Small intestine (tissue), 7 donors: ENCODE measurements around the gene MCL1. TPM values are rescaled to one million over a fixed set of nuclear protein-coding genes. Genes with fewer than 3 reads are reported as not detected.

Experiments
- DNase-seq, 2 donors: peaks; one replicate each; pipeline versions ENCODE4 v3.0.0 to v3.0.0-alpha.2; 2013
- FAIRE-seq: peaks from 2 replicates; lab custom pipeline; 2012; peaks lifted over from hg19 to GRCh38; lab: Jason Lieb, UNC
- H3K27ac ChIP-seq, 3 donors: one replicate each; pipeline ENCODE4 v1.5.1; 2013; ENCODE audit warnings: low read length in 2 of 3, mild to moderate bottlenecking in 2 of 3, control low read depth in 1 of 3, inconsistent platforms in 1 of 3, low read depth in 1 of 3, moderate library complexity in 1 of 3
- H3K27me3 ChIP-seq, 3 donors: one replicate each; pipeline ENCODE4 v1.6.1; 2013; ENCODE audit warnings: low read length in 3 of 3, inconsistent platforms in 1 of 3; ENCODE audit not compliant: control insufficient read depth in 3 of 3, insufficient read depth in 3 of 3
- H3K36me3 ChIP-seq, 3 donors: one replicate each; pipeline ENCODE4 v1.6.1; 2013; ENCODE audit warnings: low read length in 3 of 3, inconsistent platforms in 1 of 3, low read depth in 1 of 3, mild to moderate bottlenecking in 1 of 3, moderate library complexity in 1 of 3; ENCODE audit not compliant: control insufficient read depth in 3 of 3, insufficient read depth in 2 of 3
- H3K4me1 ChIP-seq, 3 donors: one replicate each; pipeline ENCODE4 v1.6.1; 2013; ENCODE audit warnings: low read length in 2 of 3, inconsistent platforms in 1 of 3, low read depth in 1 of 3, mild to moderate bottlenecking in 1 of 3, moderate library complexity in 1 of 3; ENCODE audit not compliant: control insufficient read depth in 3 of 3, insufficient read depth in 2 of 3
- H3K4me3 ChIP-seq, 3 donors: one replicate each; pipeline ENCODE4 v1.5.1; 2013; ENCODE audit warnings: low read length in 3 of 3, control low read depth in 1 of 3, inconsistent platforms in 1 of 3, low read depth in 1 of 3, mild to moderate bottlenecking in 1 of 3, moderate library complexity in 1 of 3
- H3K9me3 ChIP-seq, 2 donors: one replicate each; pipeline ENCODE4 v1.6.1; 2013; ENCODE audit warnings: low read depth in 1 of 2, low read length in 1 of 2; ENCODE audit not compliant: control insufficient read depth in 2 of 2, insufficient read depth in 1 of 2
- WGBS, 3 donors: extraction: QIAGEN DNeasy Blood & Tissue Kit; methylation state at CpG; one replicate each; pipeline ENCODE4 v1.1.7; 2013; 5-methylcytosine and 5-hydroxymethylcytosine counted together
- polyA plus RNA-seq, 4 donors: library from polyadenylated mRNA; stranded (reverse) in 3 of 4; unstranded in 1 of 4; fragments of 200-250 nt in 3 of 4; fragments of 120-200 nt in 1 of 4; gene quantifications; one replicate each; pipeline versions ENCODE4 v1.2.1 to v1.2.3, GENCODE V29; 2013
- donor health status: healthy with polysubstance abuse.
- donor health status: control.
- donor health status: control.
- donor health status: Bipolar disorder and iron deficiency.
- donor health status: healthy.

The MCL1 gene
- polyA plus RNA-seq, 4 donors, result 87.0 to 189 (median 105) TPM

DNA sequence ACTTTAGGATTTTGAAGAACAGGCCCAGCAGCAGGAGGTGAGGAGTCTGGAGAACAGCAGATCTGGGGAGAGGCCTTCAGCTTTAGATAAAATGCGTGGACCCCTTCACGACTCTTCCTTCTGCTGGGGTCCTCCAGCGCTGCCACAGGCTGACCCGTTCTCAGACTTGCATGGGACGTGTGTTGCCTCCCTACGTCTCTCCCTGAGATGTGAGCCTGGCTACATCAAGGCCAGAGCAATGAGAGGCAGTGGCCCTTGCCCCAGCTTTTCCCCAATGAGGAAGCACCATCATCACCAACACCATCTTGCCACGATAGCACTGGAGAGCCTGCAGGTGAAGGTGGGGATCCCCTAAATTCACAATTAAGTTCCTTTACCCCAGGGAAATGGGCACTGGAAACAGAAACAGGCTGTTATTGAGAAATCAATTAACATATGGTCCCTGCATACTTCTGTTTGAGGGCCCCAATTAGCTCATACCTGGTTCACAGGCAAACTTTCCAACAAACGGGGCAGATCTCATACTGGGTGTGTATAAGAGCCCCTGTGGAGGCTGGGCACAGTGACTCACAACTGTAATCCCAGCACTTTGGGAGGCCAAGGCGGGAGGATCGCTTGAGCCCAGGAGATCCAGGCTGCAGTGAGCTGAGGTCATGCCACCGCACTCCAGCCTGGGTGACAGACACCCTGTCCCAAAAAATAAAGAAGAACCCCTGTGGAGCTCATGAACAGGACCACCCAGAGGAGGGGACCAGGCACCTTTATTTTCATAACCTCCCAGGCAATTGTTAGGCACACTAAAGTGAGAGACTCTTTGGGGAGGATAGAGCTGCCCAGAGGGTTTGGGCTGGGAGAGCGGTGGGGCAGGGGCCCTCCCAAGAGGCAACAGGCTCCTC, 42.3 kb downstream of the MCL1 start:
- FAIRE-seq, result no peak
- H3K27ac ChIP-seq, result peak overlapping the region in 1 of 3 donors; percentile 32
- 90 to 93% (median 92%) methylated on average over 11 to 12 of the region's 12 CpGs for WGBS, 3 donors

DNA sequence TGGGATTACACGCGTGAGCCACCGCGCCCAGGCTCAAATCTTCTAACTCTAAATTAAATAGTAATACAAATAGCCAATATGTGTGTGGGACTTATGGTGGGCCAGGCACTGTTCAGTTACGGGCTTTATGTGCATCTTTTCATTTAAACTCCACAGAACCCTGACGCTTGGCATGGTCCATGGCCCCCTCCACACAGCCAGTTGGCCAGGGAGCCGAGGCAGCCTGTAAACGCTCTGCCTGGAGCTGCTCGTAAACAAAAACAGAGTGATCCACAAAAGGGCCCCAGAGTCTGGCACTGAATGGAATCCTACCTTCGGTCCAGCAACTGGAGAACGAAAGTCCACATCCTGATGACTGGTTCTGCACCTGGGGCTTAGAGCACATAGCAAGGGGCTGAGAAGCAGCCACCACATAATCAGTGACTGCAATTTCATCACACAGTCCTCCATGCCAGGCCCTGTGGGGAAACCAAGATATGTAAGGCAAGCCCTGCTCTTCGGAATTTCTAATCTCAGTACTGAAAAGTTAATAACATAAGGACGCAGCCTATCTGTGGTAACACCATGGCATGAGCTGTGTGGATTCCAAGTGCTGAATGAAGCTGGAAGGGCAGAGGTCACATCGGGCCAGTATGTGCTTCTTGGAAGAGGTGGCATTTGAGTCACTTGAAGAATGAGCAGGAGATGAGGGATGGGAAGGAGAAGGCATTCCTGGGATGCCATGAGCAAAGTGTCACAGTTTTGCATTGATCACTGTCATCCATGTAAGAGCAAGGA, 43.7 kb downstream of the MCL1 start:
- FAIRE-seq (no peak), DNase-seq (no peak)
- Histone ChIP-seq H3K27me3 (no peaks in the 10 kb centered on the region), H3K36me3 (no peaks in the 10 kb centered on the region), H3K4me3 (no peak overlapping the region), H3K27ac (no peak overlapping the region), H3K9me3 (no peaks in the 10 kb centered on the region), H3K4me1 (peaks cover 0 to 20% (median 3%) of the 10 kb centered on the region in 3 donors)
- 86 to 90% (median 86%) methylated on average over 14 of the region's 14 CpGs for WGBS, 3 donors

More for the DNA sequence above, 42.3 kb downstream of the MCL1 start:
- Histone ChIP-seq H3K9me3 (no peaks in the 10 kb centered on the region), H3K36me3 (no peaks in the 10 kb centered on the region), H3K4me1 (peaks cover 0 to 19% (median 3%) of the 10 kb centered on the region in 3 donors), H3K27me3 (no peaks in the 10 kb centered on the region), H3K4me3 (no peak overlapping the region)
- no peak for DNase-seq

DNA sequence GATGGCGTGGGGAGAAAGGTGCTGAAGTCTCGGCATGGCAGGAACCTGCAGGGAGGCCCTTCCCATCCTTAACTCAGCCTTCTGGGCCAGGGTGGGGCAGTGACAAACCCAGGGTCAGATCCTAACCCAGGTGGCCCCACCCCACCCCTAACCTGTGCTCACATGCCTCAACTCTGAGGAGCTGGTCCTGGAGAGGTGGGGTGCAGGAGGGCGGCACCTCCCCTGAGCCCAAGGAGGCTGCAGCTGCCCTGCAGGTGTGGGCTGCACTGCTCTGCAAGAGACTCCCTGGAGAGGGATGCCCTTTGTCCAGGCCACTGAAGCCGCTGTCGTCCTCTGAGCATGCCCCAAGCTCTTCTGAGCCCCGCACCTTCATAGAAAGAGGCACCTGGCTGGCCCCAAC, 45.4 kb downstream of the MCL1 start:
- Histone ChIP-seq H3K36me3 (no peaks in the 10 kb centered on the region), H3K4me3 (no peak overlapping the region), H3K27ac (no peak overlapping the region), H3K27me3 (no peaks in the 10 kb centered on the region), H3K4me1 (peaks cover 0 to 24% (median 3%) of the 10 kb centered on the region in 3 donors), H3K9me3 (no peaks in the 10 kb centered on the region)
- DNase-seq (no peak), FAIRE-seq (no peak)
- 21 to 69% (median 54%) methylated on average over 6 of the region's 6 CpGs for WGBS, 3 donors

DNA sequence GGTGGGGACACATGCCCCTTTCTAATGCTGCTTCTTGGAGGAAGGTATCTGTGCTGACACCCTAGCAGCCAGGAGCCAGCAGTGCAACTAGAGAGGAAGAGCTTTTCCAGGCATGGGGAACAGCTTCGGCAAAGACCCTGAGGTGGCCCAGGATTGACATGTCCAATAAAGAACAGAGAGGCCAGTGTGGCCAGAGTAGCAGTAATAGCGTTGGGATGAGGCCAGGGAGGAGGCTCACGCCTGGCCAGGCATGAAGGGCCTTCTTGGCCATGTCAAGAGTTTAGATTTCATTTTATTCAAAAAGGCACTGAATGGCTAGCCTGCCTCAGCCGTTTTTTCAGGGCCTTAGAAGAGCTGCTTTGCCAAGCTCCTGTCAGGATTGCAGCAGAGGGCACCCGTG, 46.5 kb downstream of the MCL1 start:
- 18 to 36% (median 28%) methylated on average over 5 of the region's 5 CpGs for WGBS, 3 donors
- DNase-seq (no peak), FAIRE-seq (no peak)
- Histone ChIP-seq H3K27ac (peak overlapping the region in 2 of 3 donors; percentile 67 to 85), H3K4me1 (peaks cover 0 to 27% (median 0%) of the 10 kb centered on the region in 3 donors), H3K27me3 (no peaks in the 10 kb centered on the region), H3K4me3 (no peak overlapping the region), H3K36me3 (no peaks in the 10 kb centered on the region), H3K9me3 (no peaks in the 10 kb centered on the region)

DNA sequence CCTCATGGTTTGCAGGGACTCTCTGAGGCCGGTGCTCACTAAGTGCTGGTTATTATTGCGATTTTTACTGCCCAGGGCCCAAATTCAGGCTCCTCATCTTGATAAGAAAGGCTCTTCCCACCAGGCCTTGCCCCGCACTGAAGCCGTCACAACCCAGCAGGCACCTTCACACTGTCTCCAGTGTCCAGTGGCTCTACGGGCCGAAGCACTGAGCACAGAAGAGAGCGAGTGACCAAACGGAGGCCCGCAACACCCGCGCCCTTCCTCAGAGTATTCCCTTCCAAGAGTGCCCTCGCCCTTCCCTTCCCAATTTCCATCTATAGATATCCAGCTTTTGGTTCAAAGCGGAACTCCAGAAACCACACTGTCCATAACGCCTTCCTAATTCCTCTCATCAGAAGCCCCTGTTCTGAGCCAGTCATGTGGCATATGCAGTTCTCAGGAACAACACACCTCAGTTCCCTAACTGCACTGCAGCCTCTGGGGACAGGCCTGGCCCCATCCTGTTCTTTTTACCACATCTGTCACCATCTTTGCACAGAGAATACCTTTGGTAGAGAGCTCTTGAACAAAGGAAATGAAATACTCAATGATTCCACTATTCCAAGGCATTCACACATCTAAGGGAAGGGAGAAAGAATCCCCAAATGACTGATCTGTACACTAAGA, 48.8 kb downstream of the MCL1 start:
- Histone ChIP-seq H3K27ac (no peak overlapping the region), H3K4me1 (peaks cover 0 to 27% (median 0%) of the 10 kb centered on the region in 3 donors), H3K27me3 (no peaks in the 10 kb centered on the region), H3K36me3 (no peaks in the 10 kb centered on the region), H3K9me3 (no peaks in the 10 kb centered on the region), H3K4me3 (no peak overlapping the region)
- FAIRE-seq (no peak), DNase-seq (no peak)
- 92 to 95% (median 93%) methylated on average over 14 of the region's 14 CpGs for WGBS, 3 donors

DNA sequence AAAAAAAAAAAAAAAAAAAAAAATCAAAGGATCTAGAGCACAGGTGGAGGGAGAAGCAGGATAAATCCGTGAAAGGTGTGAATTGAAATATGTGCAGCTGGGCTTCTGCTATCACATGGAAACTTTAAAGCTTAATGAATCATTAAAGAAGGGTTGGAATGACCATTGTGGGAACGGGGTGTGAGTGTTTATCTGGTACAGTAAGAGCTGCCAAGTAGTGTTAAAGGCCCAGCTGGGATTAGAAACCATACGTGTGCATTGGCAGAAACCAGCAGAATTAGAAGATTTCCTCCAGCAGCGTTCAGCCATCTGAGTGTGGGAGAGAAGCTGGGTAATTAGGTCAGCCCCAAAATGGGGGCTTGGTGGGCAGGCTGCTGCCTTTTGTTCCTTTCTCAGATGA, 50.4 kb downstream of the MCL1 start:
- FAIRE-seq (no peak), DNase-seq (peak; percentile 45 to 81)
- Histone ChIP-seq H3K27me3 (no peaks in the 10 kb centered on the region), H3K9me3 (no peaks in the 10 kb centered on the region), H3K4me1 (peaks cover 0 to 23% (median 0%) of the 10 kb centered on the region in 3 donors), H3K4me3 (no peak overlapping the region), H3K36me3 (no peaks in the 10 kb centered on the region), H3K27ac (peak overlapping the region in 2 of 3 donors; percentile 60 to 81)
- 14 to 32% (median 28%) methylated on average over 4 of the region's 4 CpGs for WGBS, 3 donors

DNA sequence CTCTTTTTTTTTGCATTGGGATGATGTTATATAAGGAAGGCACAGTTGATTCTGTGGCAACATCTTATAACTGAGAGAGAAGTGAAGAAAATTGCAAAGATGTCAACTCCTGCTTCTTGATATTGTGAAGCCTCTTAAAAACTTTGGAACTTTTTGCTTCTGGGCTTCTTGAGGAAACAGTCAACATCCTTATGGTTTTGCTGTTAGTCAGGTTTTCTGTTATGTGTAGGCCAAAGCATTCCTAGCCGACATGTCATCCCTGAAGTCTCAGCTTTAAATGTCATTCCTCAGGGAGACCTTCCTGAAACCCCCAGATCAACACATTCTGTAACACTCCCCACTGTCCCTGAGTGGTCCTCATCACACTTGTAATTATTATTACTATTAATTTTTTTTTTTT, 51.2 kb downstream of the MCL1 start:
- H3K27me3 ChIP-seq, result no peaks in the 10 kb centered on the region
- no peak overlapping the region for H3K27ac ChIP-seq
- no peaks in the 10 kb centered on the region for H3K9me3 ChIP-seq
- FAIRE-seq, result no peak
- peaks cover 0 to 18% (median 0%) of the 10 kb centered on the region in 3 donors for H3K4me1 ChIP-seq
- no peaks in the 10 kb centered on the region for H3K36me3 ChIP-seq
- no peak for DNase-seq
- H3K4me3 ChIP-seq, result no peak overlapping the region
- 75 to 93% (median 79%) methylated on average over 1 of the region's 1 CpG for WGBS, 3 donors

DNA sequence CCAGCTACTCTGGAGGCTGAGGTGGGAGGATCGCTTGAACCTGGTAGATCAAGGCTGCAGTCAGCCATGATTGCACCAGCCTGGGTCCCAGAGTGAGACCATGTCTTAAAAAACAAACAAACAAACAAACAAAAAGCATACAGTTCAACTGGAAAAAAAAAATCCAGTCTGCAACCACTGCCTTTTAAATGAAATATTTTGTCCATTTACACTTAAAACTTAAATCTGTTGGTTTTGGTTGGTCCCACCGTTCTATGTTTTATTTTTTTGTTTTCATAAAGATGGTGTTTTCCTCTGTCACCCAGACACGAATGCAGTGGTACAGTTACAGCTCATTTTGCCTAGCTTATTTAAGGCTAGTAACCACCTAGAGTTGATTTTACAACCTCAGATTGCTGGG, 54.1 kb downstream of the MCL1 start:
- Histone ChIP-seq H3K4me3 (no peak overlapping the region), H3K36me3 (no peaks in the 10 kb centered on the region), H3K9me3 (no peaks in the 10 kb centered on the region), H3K27me3 (no peaks in the 10 kb centered on the region), H3K27ac (no peak overlapping the region), H3K4me1 (peaks cover 0 to 8% (median 0%) of the 10 kb centered on the region in 3 donors)
- WGBS, 3 donors, result 82 to 93% (median 84%) methylated on average over 3 of the region's 3 CpGs
- DNase-seq (no peak), FAIRE-seq (no peak)
